Pancreas (tissue), 10 donors: ENCODE measurements around the gene WWTR1. TPM values are rescaled to one million over a fixed set of nuclear protein-coding genes. Genes with fewer than 3 reads are reported as not detected.

Experiments used
- ATAC-seq, 4 donors: fragments of 200-7000 bp; cut with Tn5 transposase; one replicate each; pipeline versions ENCODE4 v1.8.0 to v1.9.1; 2020; ENCODE audit warnings: mild to moderate bottlenecking in 4 of 4, moderate library complexity in 4 of 4
- DNase-seq, 6 donors: peaks; one replicate each; pipeline ENCODE4 v3.0.0-alpha.2; 2020
- FAIRE-seq: peaks from 2 replicates; lab custom pipeline; 2012; peaks lifted over from hg19 to GRCh38; lab: Jason Lieb, UNC
- H3K27ac ChIP-seq, 4 donors: fragments of 200-600 bp; sonication (generic); 1 replicate in 3 of 4; 2 replicates in 1 of 4; pipeline versions ENCODE4 v1.5.0 to v1.8.0; 2020
- H3K27me3 ChIP-seq, 4 donors: fragments of 200-600 bp; one replicate each; pipeline ENCODE4 v1.8.0; 2021
- H3K36me3 ChIP-seq, 3 donors: fragments of 200-600 bp; sonication (generic) in 1 of 3; one replicate each; pipeline versions ENCODE4 v1.5.0 to v1.8.0; 2020 to 2021
- H3K4me1 ChIP-seq, 3 donors: fragments of 200-600 bp; one replicate each; pipeline ENCODE4 v1.8.0; 2021
- H3K4me3 ChIP-seq, 4 donors: fragments of 200-600 bp; sonication (generic) in 2 of 4; one replicate each; pipeline versions ENCODE4 v1.5.0 to v1.8.0; 2020 to 2021
- H3K9me3 ChIP-seq, 4 donors: fragments of 200-600 bp; one replicate each; pipeline ENCODE4 v1.8.0; 2021
- CTCF ChIP-seq, 4 donors: fragments of 200-600 bp; sonication (generic) in 3 of 4; IDR thresholded peaks; one replicate each; pipeline versions ENCODE4 v1.5.0 to v1.8.0; 2021; ENCODE audit warnings: antibody characterized with exemption in 4 of 4
- WGBS, 2 donors: extraction: QIAGEN DNeasy Blood & Tissue Kit; methylation state at CpG; one replicate each; pipeline ENCODE4 v1.1.7; 2013; 5-methylcytosine and 5-hydroxymethylcytosine counted together
- intact Hi-C, 3 donors: fragments of 100-400 bp; cut with DNase I; formaldehyde crosslinking; loops; one replicate each; pipeline versions ENCODE4 v1.11.1 to v1.14.2; 2022
- polyA plus RNA-seq, 2 donors: library from polyadenylated mRNA; stranded (reverse); fragments of 200-250 nt; gene quantifications; one replicate each; pipeline ENCODE4 v1.2.3, GENCODE V29; 2013
- total RNA-seq, 6 donors: library from RNA; stranded (reverse); fragmentation: NEBNext Ultra II Directional in 4 of 6; extraction: Animal tissue kit (Norgen Biotek cat#: 25700) in 4 of 6; gene quantifications; one replicate each; pipeline versions ENCODE4 v1.2.1 to v1.2.4, GENCODE V29; 2021 to 2023
- donor health status: healthy with polysubstance abuse.
- donor health status: DM: no; HTN: no; CAD: no; lungs with moderate emphysema.
- donor health status: DM: no; HTN: no; CAD: no.
- donor health status: control.
- donor health status: control.
- donor health status: Bipolar disorder and iron deficiency.
- donor health status: DM: yes; HTN: yes; CAD: no.
- donor health status: DM: no; HTN: no; CAD: no.
- donor health status: DM: no; HTN: no; CAD: no.
- donor health status: DM: yes; HTN: yes; CAD: no.

Gene WWTR1
- total and polyA plus RNA-seq, 8 donors, result 18.9 to 47.0 (median 23.7) TPM

DNA sequence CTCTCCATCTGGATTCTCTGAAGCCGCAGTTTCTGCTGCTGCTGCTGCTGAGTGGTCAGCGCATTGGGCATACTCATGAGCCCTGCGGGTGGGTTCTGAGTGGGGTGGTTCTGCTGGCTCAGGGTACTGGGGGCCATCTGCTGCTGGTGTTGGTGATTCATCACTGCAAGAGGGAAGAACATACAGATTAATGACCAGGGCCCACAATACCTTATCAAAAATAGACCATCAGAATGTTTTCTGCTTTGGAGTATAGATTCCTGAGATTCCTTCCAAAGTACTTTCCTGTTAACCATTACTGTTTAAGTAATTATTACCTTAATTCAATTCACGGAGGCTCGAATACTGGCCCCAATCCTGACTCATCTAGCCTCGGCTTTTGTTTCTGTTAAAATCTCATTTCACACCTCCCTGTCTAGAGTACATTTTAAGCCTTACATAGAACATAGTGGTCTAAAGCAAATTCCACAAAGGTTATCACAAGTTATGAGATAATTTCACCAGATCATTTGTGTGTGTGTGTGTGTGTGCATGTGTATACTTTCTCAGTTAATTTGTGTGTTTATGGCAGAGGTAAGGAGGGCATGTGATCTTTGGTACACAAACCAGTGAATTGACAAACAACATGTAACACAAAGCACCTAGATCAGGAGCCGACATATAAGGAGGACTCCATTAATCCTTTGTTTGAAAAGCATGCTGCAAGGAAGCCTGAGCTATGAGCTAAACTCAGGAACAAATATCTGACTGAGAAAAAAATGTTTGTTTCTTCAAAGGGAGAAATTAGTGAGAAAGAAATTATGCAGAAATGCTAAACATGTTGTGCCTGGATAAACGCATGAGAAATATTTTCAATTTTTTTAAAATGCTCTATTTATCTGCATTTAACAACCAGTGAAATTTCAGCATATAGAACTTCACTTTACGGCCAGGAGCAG is 115.2 kb downstream of the WWTR1 start:
- Histone ChIP-seq H3K4me3 (peak overlapping the region in 2 of 4 donors; percentile 12 to 28), H3K9me3 (no peaks in the 10 kb centered on the region), H3K4me1 (peaks cover 2 to 7% (median 3%) of the 10 kb centered on the region in 3 donors), H3K27me3 (no peaks in the 10 kb centered on the region), H3K27ac (peak overlapping the region; percentile 27 to 73 (median 50)), H3K36me3 (peaks cover 0 to 6% (median 0%) of the 10 kb centered on the region in 3 donors)
- TF ChIP-seq CTCF (IDR thresholded peaks at IDR 0.05), result no peak
- ATAC-seq, result peak; percentile 49 to 82 (median 78)
- intact Hi-C loops, result no loop called here
- no peak for FAIRE-seq
- 66 to 67% methylated on average over 9 of the region's 9 CpGs for WGBS, 2 donors
- peak in 2 of 6 donors; percentile 10 to 31 for DNase-seq

GRCh38 chr3:149541091-149541491 is 116.7 kb downstream of the WWTR1 start:
- no peaks in the 10 kb centered on the region for H3K27me3 ChIP-seq
- peak overlapping the region in 2 of 4 donors; percentile 58 to 73 for H3K27ac ChIP-seq
- no peak for TF ChIP-seq CTCF (IDR thresholded peaks at IDR 0.05)
- no peak for DNase-seq
- 49 to 54% methylated on average over 3 of the region's 3 CpGs for WGBS, 2 donors
- H3K36me3 ChIP-seq, result peaks cover 0 to 6% (median 0%) of the 10 kb centered on the region in 3 donors
- H3K4me3 ChIP-seq, result peak overlapping the region in 2 of 4 donors; percentile 12 to 28
- peaks cover 0 to 14% (median 8%) of the 10 kb centered on the region in 3 donors for H3K4me1 ChIP-seq
- peak; percentile 15 to 35 (median 24) for ATAC-seq
- H3K9me3 ChIP-seq, result no peaks in the 10 kb centered on the region
- no peak for FAIRE-seq
- intact Hi-C loops, result no loop called here

DNA sequence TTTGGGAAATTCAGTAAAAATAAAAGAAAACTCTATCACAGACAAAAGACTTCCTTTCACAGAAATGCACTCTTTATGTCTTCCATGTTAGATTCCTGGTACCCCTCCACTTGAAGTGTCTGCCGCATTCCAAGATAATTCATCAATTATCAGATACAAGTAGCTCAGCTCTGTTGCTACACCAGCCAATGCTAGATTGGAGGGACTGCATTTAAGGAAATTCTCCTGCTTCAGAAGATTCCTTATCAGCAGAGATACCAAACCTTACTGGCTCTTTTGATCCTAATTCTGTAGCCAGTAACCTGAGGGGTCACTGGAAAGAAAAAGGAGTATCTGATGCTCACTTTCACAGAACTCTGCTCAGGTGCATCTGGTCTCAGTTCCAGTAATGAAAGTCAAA is 119.5 kb downstream of the WWTR1 start:
- WGBS, 2 donors, result 93 to 97% methylated on average over 1 of the region's 1 CpG
- H3K4me1 ChIP-seq, result peaks cover 5 to 20% (median 11%) of the 10 kb centered on the region in 3 donors
- no peak for TF ChIP-seq CTCF (IDR thresholded peaks at IDR 0.05)
- FAIRE-seq (no peak), DNase-seq (no peak), ATAC-seq (no peak)
- H3K36me3 ChIP-seq, result peaks cover 0 to 6% (median 0%) of the 10 kb centered on the region in 3 donors
- no peak overlapping the region for H3K4me3 ChIP-seq
- H3K9me3 ChIP-seq, result no peaks in the 10 kb centered on the region
- no peaks in the 10 kb centered on the region for H3K27me3 ChIP-seq
- intact Hi-C loops, result loop anchor here in 1 of 3 donors (10.0 kb wide), 1 partner anchor 116 kb away; the partner anchor contains the start of gene WWTR1
- peak overlapping the region in 3 of 4 donors; percentile 0 to 34 (median 15) for H3K27ac ChIP-seq

DNA sequence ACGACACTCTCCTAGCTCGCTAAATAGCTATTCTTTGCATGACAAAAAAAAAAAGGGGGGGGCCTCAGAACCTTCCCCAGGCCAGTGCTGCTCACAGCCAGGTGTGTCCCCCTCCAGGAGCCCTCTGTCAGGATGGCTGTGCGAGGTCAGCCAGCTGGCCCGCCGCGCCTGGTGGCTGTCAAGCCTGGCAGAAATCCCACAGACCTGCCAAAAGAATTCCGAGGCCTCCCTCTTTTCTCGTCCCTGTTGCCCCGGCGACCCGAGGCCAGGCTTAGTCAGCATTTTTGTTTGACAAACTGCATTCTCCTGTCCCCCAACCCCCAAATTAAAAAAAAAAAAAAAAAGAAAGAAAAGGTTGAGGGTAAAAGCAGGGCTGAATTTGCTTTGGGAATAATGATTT is 121.4 kb downstream of the WWTR1 start:
- 9 to 10% methylated on average over 11 of the region's 11 CpGs for WGBS, 2 donors

More for the DNA sequence above, 121.4 kb downstream of the WWTR1 start:
- intact Hi-C loops, result loop anchor here in 1 of 3 donors (10.0 kb wide), 1 partner anchor 118 kb away; the partner anchor contains the start of gene WWTR1
- Histone ChIP-seq H3K9me3 (no peaks in the 10 kb centered on the region), H3K36me3 (no peaks in the 10 kb centered on the region), H3K27ac (peak overlapping the region in 2 of 4 donors; percentile 42 to 46), H3K4me3 (no peak overlapping the region), H3K27me3 (no peaks in the 10 kb centered on the region), H3K4me1 (peaks cover 5 to 20% (median 11%) of the 10 kb centered on the region in 3 donors)
- DNase-seq (peak; percentile 72 to 80 (median 78)), ATAC-seq (peak; percentile 75 to 90 (median 80)), FAIRE-seq (no peak)
- no peak for TF ChIP-seq CTCF (IDR thresholded peaks at IDR 0.05)
